WI38 (cell line): ENCODE results near the gene EFCAB10.

Experiments
- H3K4me3 ChIP-seq: 2 replicates; pipeline ENCODE4 v1.5.1; 2011; ENCODE audit warnings: low read depth, mild to moderate bottlenecking, control low read depth, low read length
- TF ChIP-seq, protein P1 (sequence below): IDR thresholded peaks from 2 replicates; pipeline ENCODE4 v1.5.1; 2012; ENCODE audit warnings: low read depth, mild to moderate bottlenecking, control low read depth, low read length

EFCAB10 gene

GRCh38 chr7:105619590-105619989, 38.3 kb upstream of the EFCAB10 start:
- no peak overlapping the region for H3K4me3 ChIP-seq
- TF ChIP-seq, protein P1, sequence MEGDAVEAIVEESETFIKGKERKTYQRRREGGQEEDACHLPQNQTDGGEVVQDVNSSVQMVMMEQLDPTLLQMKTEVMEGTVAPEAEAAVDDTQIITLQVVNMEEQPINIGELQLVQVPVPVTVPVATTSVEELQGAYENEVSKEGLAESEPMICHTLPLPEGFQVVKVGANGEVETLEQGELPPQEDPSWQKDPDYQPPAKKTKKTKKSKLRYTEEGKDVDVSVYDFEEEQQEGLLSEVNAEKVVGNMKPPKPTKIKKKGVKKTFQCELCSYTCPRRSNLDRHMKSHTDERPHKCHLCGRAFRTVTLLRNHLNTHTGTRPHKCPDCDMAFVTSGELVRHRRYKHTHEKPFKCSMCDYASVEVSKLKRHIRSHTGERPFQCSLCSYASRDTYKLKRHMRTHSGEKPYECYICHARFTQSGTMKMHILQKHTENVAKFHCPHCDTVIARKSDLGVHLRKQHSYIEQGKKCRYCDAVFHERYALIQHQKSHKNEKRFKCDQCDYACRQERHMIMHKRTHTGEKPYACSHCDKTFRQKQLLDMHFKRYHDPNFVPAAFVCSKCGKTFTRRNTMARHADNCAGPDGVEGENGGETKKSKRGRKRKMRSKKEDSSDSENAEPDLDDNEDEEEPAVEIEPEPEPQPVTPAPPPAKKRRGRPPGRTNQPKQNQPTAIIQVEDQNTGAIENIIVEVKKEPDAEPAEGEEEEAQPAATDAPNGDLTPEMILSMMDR: no peak

- TF ChIP-seq, protein P1: no peak
These were observed 36.7 kb upstream of the EFCAB10 start for GRCh38 chr7:105618016-105618296.

DNA sequence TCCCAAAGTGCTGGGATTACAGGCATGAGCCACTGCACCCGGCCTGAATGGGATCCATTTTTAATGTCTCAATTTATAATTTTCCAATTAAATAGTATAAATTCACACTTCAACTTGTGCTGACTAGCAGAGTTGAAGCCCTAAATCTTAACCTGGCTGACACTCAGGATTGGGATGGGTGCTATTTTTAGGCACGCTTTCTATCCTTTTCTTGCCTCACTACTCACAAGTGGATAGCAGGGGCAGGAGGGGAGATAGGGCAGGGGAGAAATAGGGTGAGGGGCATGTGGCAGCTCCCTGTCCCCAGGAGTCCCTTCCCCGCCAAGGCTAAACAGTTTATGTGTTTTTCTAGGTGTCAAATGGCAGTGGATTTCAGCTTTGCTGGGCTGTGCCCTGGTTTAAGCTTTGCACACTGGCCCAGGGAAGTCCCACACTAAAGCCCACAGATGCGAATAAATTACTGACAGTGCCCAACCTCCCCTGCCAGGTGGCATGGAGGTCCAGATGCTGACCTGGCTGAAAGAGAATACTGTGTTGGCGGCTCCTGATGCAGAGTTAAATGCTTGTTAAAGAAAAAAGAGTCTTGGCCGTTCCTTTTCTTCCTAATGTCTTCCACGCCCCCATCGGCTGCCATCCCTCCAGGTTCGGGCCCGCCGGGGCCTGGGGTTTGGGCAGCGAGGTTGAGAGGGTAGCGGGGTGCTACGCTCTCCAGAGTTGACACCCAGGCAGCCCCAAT, 36.2 kb upstream of the EFCAB10 start:
- TF ChIP-seq, protein P1: no peak
- H3K4me3 ChIP-seq: no peak overlapping the region

More at GRCh38 chr7:105618016-105618296, 36.7 kb upstream of the EFCAB10 start:
- H3K4me3 ChIP-seq: no peak overlapping the region

DNA sequence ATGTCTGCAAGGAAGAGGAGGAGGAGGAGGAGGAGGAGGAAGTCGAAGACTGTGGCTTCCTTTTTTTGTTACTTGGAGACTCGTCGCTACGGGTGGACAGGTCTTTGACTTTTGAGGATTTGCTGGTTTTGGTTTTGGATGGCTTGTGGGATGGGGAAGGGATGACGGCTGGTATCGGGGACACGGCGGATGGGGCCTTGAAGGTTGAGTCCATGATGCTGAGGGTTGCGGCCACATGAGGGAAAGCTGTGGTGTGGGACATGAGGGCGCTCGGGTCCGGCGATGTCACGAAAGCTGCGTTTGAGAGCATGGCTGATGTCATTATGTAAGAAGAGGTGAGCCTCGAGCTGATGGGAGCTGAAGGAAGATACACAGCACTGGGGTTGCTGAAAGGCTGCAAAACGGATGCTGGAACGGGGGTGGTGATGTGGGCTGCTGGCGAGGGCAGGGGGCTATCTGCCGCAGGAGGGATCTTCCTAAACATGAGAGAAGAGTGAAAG, 33.1 kb upstream of the EFCAB10 start:
- H3K4me3 ChIP-seq: no peak overlapping the region
- TF ChIP-seq, protein P1: no peak

DNA sequence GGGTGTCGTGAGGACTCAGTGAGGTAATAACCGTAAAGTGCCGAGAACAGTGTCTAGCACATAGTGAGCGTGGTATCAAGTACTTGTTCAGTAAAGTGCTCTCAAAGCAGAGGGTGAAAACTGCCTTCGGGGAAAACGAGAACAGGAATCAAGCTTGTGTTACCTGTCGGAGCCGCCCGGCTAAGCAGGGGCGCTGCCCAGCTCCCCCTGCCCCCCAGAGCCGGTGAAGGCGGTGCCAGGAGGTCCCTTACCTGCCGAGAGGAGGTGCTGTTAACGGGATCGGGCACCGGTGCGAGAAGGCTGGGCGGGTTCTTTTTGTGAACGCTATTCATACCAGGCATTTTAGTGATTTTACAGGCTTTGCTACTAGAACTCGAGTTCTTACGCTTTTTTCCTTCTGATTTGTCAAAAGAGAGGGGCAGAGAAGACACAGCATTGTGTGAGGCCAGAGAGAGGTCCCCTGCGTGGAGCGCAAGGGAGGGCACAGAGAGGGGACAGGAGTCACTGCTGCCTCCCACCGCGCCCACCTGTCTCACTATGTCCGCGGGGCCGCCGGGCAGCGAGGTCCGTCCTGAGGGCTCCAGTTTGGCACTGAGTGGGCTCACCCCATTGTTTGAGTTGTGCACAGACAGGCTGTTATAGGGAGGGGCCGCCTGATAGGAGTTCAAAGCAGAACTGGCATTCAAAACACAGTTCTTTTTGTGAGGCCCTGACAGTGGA, 32.5 kb upstream of the EFCAB10 start:
- TF ChIP-seq, protein P1: no peak
- no peak overlapping the region for H3K4me3 ChIP-seq

DNA sequence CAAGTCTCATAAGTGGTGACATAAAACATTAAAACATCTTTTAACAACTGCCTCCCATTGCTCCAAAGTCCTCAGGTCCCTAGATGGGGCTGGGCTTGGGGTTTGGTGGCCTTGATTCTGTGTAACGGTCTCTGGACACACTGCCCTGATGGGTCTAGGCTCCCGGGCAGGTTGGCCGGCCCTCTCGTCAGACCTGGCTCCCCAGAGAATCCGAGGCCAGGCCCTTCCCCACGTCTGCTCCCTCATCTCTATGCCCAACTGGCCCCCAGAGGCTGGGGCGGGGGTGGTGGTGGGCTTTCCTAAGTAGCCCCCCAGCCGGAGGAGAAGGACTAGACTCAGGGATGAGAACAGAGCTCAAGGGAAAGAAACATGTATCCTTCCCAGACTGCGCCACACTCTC, 31.5 kb upstream of the EFCAB10 start:
- H3K4me3 ChIP-seq: no peak overlapping the region
- TF ChIP-seq, protein P1: no peak
